OCI-LY7 (cell line): Measurements from ENCODE around the gene ITPKB. TPM values are rescaled to one million over a fixed set of nuclear protein-coding genes. Genes with fewer than 3 reads are reported as not detected.

Source experiments
- BruUV-seq: library from RNA; stranded (reverse); fragments of 400-500 nt; replicated peaks from 2 replicates; lab custom pipeline; 2021; lab: Mats Ljungman, UMichigan
- CTCF ChIA-PET: fragments of 300-600 bp; sonication (Branson Sonifier 250); formaldehyde crosslinking; loops from one replicate; lab custom pipeline; 2022; ENCODE audit warnings: antibody characterized with exemption; ENCODE audit not compliant: unreplicated experiment; lab: Charles Lee
- POLR2A ChIA-PET: fragments of 300-600 bp; sonication (Branson Sonifier 250); formaldehyde crosslinking; loops from one replicate; lab custom pipeline; 2022; ENCODE audit warnings: antibody characterized with exemption; lab: Charles Lee
- DNase-seq: peaks from one replicate; pipeline ENCODE4 v3.0.0-alpha.2; 2015; ENCODE audit warnings: low spot score
- H2AFZ ChIP-seq: fragments of 200-600 bp; sonication (generic), shearing (Covaris generic); 2 replicates; pipeline ENCODE4 v1.6.1; 2014; ENCODE audit warnings: mild to moderate bottlenecking, antibody characterized with exemption, low read length, moderate library complexity
- H3K27ac ChIP-seq: fragments of 200-600 bp; sonication (generic); 2 replicates; pipeline ENCODE4 v1.5.1; 2014; ENCODE audit warnings: mixed run types, low read depth, mild to moderate bottlenecking, moderate library complexity, low read length, inconsistent platforms; ENCODE audit not compliant: poor library complexity, severe bottlenecking
- H3K36me3 ChIP-seq: fragments of 200-600 bp; sonication (generic); 2 replicates; pipeline ENCODE4 v1.6.1; 2014; ENCODE audit warnings: mild to moderate bottlenecking, antibody characterized with exemption, low read length, moderate library complexity, mixed read lengths; ENCODE audit not compliant: insufficient read depth
- H3K4me1 ChIP-seq: fragments of 200-600 bp; sonication (generic); 2 replicates; pipeline ENCODE4 v1.5.1; 2014; ENCODE audit warnings: mild to moderate bottlenecking, low read length; ENCODE audit not compliant: insufficient read depth, poor library complexity, severe bottlenecking
- H3K4me2 ChIP-seq: fragments of 200-600 bp; sonication (generic); 2 replicates; pipeline ENCODE4 v1.6.1; 2014; ENCODE audit warnings: mild to moderate bottlenecking, low read length
- H3K4me3 ChIP-seq: fragments of 200-600 bp; sonication (generic); 2 replicates; pipeline ENCODE4 v1.5.1; 2014; ENCODE audit warnings: mild to moderate bottlenecking, low read depth, low read length; ENCODE audit not compliant: poor library complexity, severe bottlenecking
- H3K79me2 ChIP-seq: fragments of 200-600 bp; sonication (generic); 2 replicates; pipeline ENCODE4 v1.6.1; 2016; ENCODE audit warnings: low read depth, mild to moderate bottlenecking, low read length, moderate library complexity, mixed read lengths; ENCODE audit not compliant: insufficient read depth
- H3K9me2 ChIP-seq: fragments of 200-600 bp; sonication (generic); 2 replicates; pipeline ENCODE4 v1.6.1; 2016; ENCODE audit warnings: mild to moderate bottlenecking, low read length, mixed read lengths; ENCODE audit not compliant: insufficient read depth
- H3K9me3 ChIP-seq: fragments of 200-600 bp; sonication (generic); 2 replicates; pipeline ENCODE4 v1.6.1; 2014; ENCODE audit warnings: mild to moderate bottlenecking, mixed run types, low read length, mixed read lengths
- H4K20me1 ChIP-seq: fragments of 200-600 bp; sonication (generic); 2 replicates; pipeline ENCODE4 v1.6.1; 2014; ENCODE audit warnings: mild to moderate bottlenecking, antibody characterized with exemption, low read length, moderate library complexity, mixed read lengths; ENCODE audit not compliant: insufficient read depth
- CTCF ChIP-seq: fragments of 200-600 bp; sonication (generic); conservative IDR thresholded peaks from 2 replicates; pipeline ENCODE4 v1.5.1; 2014; ENCODE audit warnings: mild to moderate bottlenecking, antibody characterized with exemption, low read length, moderate library complexity, mixed read lengths
- EZH2phosphoT487 ChIP-seq: fragments of 200-600 bp; sonication (generic); IDR thresholded peaks from 2 replicates; pipeline ENCODE4 v1.6.1; 2018; ENCODE audit warnings: low read depth, borderline replicate concordance, mild to moderate bottlenecking, mixed run types, antibody characterized with exemption, low read length, moderate library complexity, mixed read lengths
- intact Hi-C: fragments of 100-400 bp; cut with micrococcal nuclease; formaldehyde crosslinking; loops from one replicate; pipeline ENCODE4 v1.10.0; 2022; ENCODE audit not compliant: unreplicated experiment
- total RNA-seq, 2 experiments: library from RNA; depleted of rRNA in 1 of 2; stranded (reverse); fragments of >200 nt in 1 of 2; shearing (Covaris generic) in 1 of 2; gene quantifications; 2 replicates each; pipeline ENCODE4 v1.2.3, GENCODE V29; 2014 to 2022

The ITPKB gene
- total RNA-seq, 2 experiments from 2014 or later = 20.5 to 33.3 TPM

- Histone ChIP-seq H4K20me1 (no peaks in the 10 kb centered on the region), H3K4me2 (no peak overlapping the region), H3K9me3 (no peaks in the 10 kb centered on the region), H3K4me1 (no peaks in the 10 kb centered on the region), H3K79me2 (peaks cover 44% of the 10 kb centered on the region; the same call in 1 of the 2 replicates), H3K36me3 (peaks cover 20% of the 10 kb centered on the region; the same call in 1 of the 2 replicates), H2AFZ (no peak overlapping the region), H3K27ac (no peak overlapping the region), H3K9me2 (no peaks in the 10 kb centered on the region), H3K4me3 (peak overlapping the region; percentile 68)
- intact Hi-C loops = loop anchor here (1.0 to 10.0 kb wide), 4 partner anchors 9 to 729 kb away; partner anchors contain the start of genes ITPKB and PYCR2
- DNase-seq = peak; percentile 94
- ChIA-PET CTCF (interaction anchor here (1.1 to 4.3 kb wide), 7 partner anchors 9 to 83 kb away, joined by 3 to 28 read pairs (median 4); no protein-coding TSS in a partner anchor), POLR2A (interaction anchor here (0.7 to 5.5 kb wide), 19 partner anchors 9 to 86 kb away, joined by 3 to 33 read pairs (median 6); partner anchors contain the start of gene ITPKB)
- no TSS peak for BruUV-seq
- no peak for TF ChIP-seq CTCF
- TF ChIP-seq EZH2phosphoT487 = no peak
Measured at GRCh38 chr1:226653311-226653921, 85.7 kb downstream of the ITPKB start.

DNA sequence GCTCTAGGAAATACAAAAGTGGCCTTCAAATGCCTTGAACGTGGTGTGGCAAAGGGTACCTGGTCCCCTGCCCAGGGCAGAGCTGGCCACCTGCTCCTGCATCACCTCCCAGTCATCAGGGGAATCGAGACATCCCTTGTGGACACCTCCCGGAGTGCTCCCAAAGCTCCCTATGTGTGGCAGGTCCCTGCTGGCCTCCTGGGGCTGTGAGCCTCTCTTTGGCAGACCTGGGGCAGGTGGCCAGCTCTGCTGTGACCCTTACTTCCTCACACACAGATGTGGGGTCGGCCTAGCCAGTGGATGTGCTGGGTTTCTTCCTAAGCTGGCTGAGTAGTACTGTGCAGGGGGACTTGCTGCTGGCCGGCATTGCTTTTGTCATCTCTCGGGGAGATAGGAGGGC lies 86.5 kb downstream of the ITPKB start:
- intact Hi-C loops = loop anchor here (1.0 to 10.0 kb wide), 4 partner anchors 10 to 728 kb away; partner anchors contain the start of genes ITPKB and PYCR2
- POLR2A ChIA-PET = interaction anchor here (0.8 to 5.5 kb wide), 10 partner anchors 9 to 87 kb away, joined by 3 to 26 read pairs (median 8); partner anchors contain the start of gene ITPKB
- TF ChIP-seq EZH2phosphoT487 (no peak), CTCF (no peak)
- no peaks in the 10 kb centered on the region for H3K9me2 ChIP-seq
- H3K79me2 ChIP-seq = peaks cover 36% of the 10 kb centered on the region; the same call in 1 of the 2 replicates
- no TSS peak for BruUV-seq
- no peaks in the 10 kb centered on the region for H3K4me1 ChIP-seq
- no peak overlapping the region for H3K4me2 ChIP-seq
- CTCF ChIA-PET = interaction anchor here (0.8 to 4.3 kb wide), 7 partner anchors 9 to 89 kb away, joined by 3 to 28 read pairs (median 4); no protein-coding TSS in a partner anchor
- no peaks in the 10 kb centered on the region for H4K20me1 ChIP-seq
- H2AFZ ChIP-seq = no peak overlapping the region
- no peaks in the 10 kb centered on the region for H3K9me3 ChIP-seq
- peak overlapping the region; percentile 68 for H3K4me3 ChIP-seq
- no peak for DNase-seq
- H3K27ac ChIP-seq = no peak overlapping the region
- peaks cover 23% of the 10 kb centered on the region; the same call in 1 of the 2 replicates for H3K36me3 ChIP-seq
